Measurements from ENCODE around the gene ARHGAP26.

Gene ARHGAP26

DNA sequence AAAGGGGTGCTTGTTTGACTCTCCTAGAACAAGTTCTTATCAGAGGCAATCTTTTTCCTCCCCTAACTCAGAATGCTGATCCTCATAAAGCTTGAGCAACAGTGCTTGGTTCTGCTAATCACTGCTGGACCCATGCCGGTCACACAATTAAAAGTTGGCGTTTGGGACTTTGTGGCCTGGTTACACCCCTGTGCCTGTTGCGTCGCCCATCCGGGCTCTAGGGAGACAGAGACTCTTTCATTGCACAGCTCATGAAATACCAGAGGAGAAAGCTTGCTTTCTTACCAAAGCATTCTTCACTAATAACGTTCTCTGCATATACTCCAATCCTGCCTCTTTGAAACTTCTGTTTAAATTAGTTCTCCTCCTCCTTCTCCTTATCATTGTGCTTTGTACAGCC, 332.2 kb downstream of the ARHGAP26 start:
- Histone ChIP-seq H3K4me2 (ENCODE audit: low read length, poor library complexity, severe bottlenecking) (no peak overlapping the region), H3K4ac (ENCODE audit: low read depth in 1 of 2, low read length in 2 of 2) (no peak overlapping the region), H2BK5ac (ENCODE audit: low read depth, low read length, poor library complexity, severe bottlenecking) (no peak overlapping the region), H3K27ac (ENCODE audit: low read length, poor library complexity, severe bottlenecking) (no peak overlapping the region), H2BK120ac (ENCODE audit: low read depth, low read length) (no peak overlapping the region), H3K4me1 (ENCODE audit: control insufficient read depth, insufficient read depth, low read depth, low read length) (peaks cover 2% of the 10 kb centered on the region), H3K14ac (ENCODE audit: low read length in 2 of 2) (no peak overlapping the region), H3K79me1 (replicated peaks; ENCODE audit: low read length, poor library complexity, severe bottlenecking) (no peaks in the 10 kb centered on the region), H2BK15ac (ENCODE audit: low read depth, poor library complexity, severe bottlenecking) (no peak overlapping the region), H4K91ac (ENCODE audit: low read length) (no peak overlapping the region), H2AFZ (ENCODE audit: low read depth, low read length) (no peak overlapping the region), H3K18ac (ENCODE audit: low read depth in 1 of 2, low read length in 2 of 2) (no peak overlapping the region), H4K8ac (ENCODE audit: low read length) (no peak overlapping the region), H2BK12ac (ENCODE audit: low read length in 2 of 2) (peak overlapping the region in 1 of 2 experiments; percentile 23), H3K4me3 (ENCODE audit: insufficient read depth in 1 of 2, low read depth in 1 of 2, low read length in 2 of 2) (no peak overlapping the region), H3K9me3 (ENCODE audit: control insufficient read depth, low read length) (no peaks in the 10 kb centered on the region), H2AK5ac (ENCODE audit: low read length, severe bottlenecking) (no peak overlapping the region), H3K36me3 (ENCODE audit: control insufficient read depth in 1 of 2, insufficient read depth in 2 of 2, low read depth in 1 of 2, low read length in 2 of 2) (no peaks in the 10 kb centered on the region), H3K27me3 (ENCODE audit: control insufficient read depth in 1 of 2, insufficient read depth in 1 of 2, low read length in 2 of 2) (no peaks in the 10 kb centered on the region), H3K9ac (ENCODE audit: low read length) (peak overlapping the region; percentile 12), H3K23ac (ENCODE audit: low read length in 2 of 2) (no peak overlapping the region)
- 86% methylated on average over 6 of the region's 6 CpGs for WGBS
- no peak for DNase-seq

DNA sequence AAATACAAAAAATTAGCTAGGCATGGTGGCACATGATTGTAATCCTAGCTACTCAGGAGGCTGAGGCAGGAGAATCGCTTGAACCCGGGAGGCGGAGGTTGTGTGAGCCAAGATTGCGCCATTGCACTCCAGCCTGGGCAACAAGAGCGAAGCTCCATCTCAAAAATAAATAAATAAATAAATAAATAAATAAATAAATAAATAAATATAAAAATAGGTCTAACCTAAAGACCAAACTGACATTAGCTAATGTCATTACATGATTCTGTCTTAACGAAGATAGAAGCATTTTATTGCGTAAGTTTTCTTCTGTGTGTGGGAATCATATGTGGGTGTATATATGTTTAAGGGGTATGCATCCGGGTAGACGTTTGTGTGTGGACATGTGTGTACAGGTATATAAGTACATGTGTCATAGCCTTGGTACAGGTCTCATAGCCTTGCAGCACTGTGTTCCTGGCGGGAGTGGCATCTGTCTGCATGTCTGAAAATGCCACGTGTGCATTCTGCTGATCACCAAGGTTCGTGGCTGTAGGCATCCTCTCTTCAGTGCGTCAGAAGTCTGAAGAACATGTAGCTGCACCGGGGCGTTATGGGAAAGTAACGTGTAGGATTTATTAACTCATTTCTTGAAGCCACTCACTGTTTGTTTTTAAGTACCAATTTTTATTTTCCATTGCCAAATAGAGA, 335.2 kb downstream of the ARHGAP26 start:
- Histone ChIP-seq H3K27ac (ENCODE audit: low read length, poor library complexity, severe bottlenecking) (no peak overlapping the region), H3K4ac (ENCODE audit: low read depth in 1 of 2, low read length in 2 of 2) (no peak overlapping the region), H2BK5ac (ENCODE audit: low read depth, low read length, poor library complexity, severe bottlenecking) (no peak overlapping the region), H3K9me3 (ENCODE audit: control insufficient read depth, low read length) (no peaks in the 10 kb centered on the region), H3K4me1 (ENCODE audit: control insufficient read depth, insufficient read depth, low read depth, low read length) (peaks cover 2% of the 10 kb centered on the region), H2AFZ (ENCODE audit: low read depth, low read length) (no peak overlapping the region), H3K4me3 (ENCODE audit: insufficient read depth in 1 of 2, low read depth in 1 of 2, low read length in 2 of 2) (no peak overlapping the region), H4K91ac (ENCODE audit: low read length) (peak overlapping the region; percentile 61), H3K9ac (ENCODE audit: low read length) (no peak overlapping the region), H2AK5ac (ENCODE audit: low read length, severe bottlenecking) (no peak overlapping the region), H3K79me1 (replicated peaks; ENCODE audit: low read length, poor library complexity, severe bottlenecking) (no peaks in the 10 kb centered on the region), H2BK120ac (ENCODE audit: low read depth, low read length) (no peak overlapping the region), H3K36me3 (ENCODE audit: control insufficient read depth in 1 of 2, insufficient read depth in 2 of 2, low read depth in 1 of 2, low read length in 2 of 2) (no peaks in the 10 kb centered on the region), H4K8ac (ENCODE audit: low read length) (peak overlapping the region; percentile 75), H2BK15ac (ENCODE audit: low read depth, poor library complexity, severe bottlenecking) (no peak overlapping the region), H3K23ac (ENCODE audit: low read length in 2 of 2) (no peak overlapping the region), H3K4me2 (ENCODE audit: low read length, poor library complexity, severe bottlenecking) (no peak overlapping the region), H3K27me3 (ENCODE audit: control insufficient read depth in 1 of 2, insufficient read depth in 1 of 2, low read length in 2 of 2) (no peaks in the 10 kb centered on the region), H3K18ac (ENCODE audit: low read depth in 1 of 2, low read length in 2 of 2) (no peak overlapping the region), H2BK12ac (ENCODE audit: low read length in 2 of 2) (peak overlapping the region in 1 of 2 experiments; percentile 11), H3K14ac (ENCODE audit: low read length in 2 of 2) (no peak overlapping the region)
- no peak for DNase-seq
- WGBS = 90% methylated on average over 10 of the region's 16 CpGs

DNA sequence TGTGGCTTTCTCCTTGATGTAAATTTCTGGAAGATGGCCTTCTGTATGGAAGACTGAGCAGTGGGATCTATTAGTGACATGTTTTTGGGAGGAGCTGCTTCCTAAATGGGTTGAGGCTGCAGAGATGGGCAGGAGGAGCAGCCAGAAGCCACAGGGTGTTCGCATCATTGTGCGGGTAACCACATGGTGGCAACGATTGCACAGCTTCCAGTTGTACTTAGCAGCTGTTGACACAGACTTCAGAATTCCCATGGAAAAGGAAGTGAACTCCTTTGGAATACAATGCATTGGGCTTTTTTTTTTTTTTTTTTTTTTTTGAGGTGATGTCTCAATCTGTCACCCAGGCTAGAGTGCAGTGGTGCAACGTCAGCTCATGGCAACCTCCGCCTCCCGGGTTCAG, 336.0 kb downstream of the ARHGAP26 start:
- H3K9ac ChIP-seq (ENCODE audit: low read length) = no peak overlapping the region
- no peak overlapping the region for H2AFZ ChIP-seq (ENCODE audit: low read depth, low read length)
- no peak overlapping the region for H3K27ac ChIP-seq (ENCODE audit: low read length, poor library complexity, severe bottlenecking)
- no peak overlapping the region for H2AK5ac ChIP-seq (ENCODE audit: low read length, severe bottlenecking)
- no peak overlapping the region for H3K14ac ChIP-seq (ENCODE audit: low read length in 2 of 2)
- H4K8ac ChIP-seq (ENCODE audit: low read length) = no peak overlapping the region
- H2BK120ac ChIP-seq (ENCODE audit: low read depth, low read length) = no peak overlapping the region
- peaks cover 2% of the 10 kb centered on the region for H3K4me1 ChIP-seq (ENCODE audit: control insufficient read depth, insufficient read depth, low read depth, low read length)
- no peak overlapping the region for H4K91ac ChIP-seq (ENCODE audit: low read length)
- no peak overlapping the region for H3K4me2 ChIP-seq (ENCODE audit: low read length, poor library complexity, severe bottlenecking)
- no peak overlapping the region for H3K4me3 ChIP-seq (ENCODE audit: insufficient read depth in 1 of 2, low read depth in 1 of 2, low read length in 2 of 2)
- no peak overlapping the region for H3K4ac ChIP-seq (ENCODE audit: low read depth in 1 of 2, low read length in 2 of 2)
- H3K27me3 ChIP-seq (ENCODE audit: control insufficient read depth in 1 of 2, insufficient read depth in 1 of 2, low read length in 2 of 2) = no peaks in the 10 kb centered on the region
- 82% methylated on average over 6 of the region's 6 CpGs for WGBS
- H2BK15ac ChIP-seq (ENCODE audit: low read depth, poor library complexity, severe bottlenecking) = no peak overlapping the region
- H3K36me3 ChIP-seq (ENCODE audit: control insufficient read depth in 1 of 2, insufficient read depth in 2 of 2, low read depth in 1 of 2, low read length in 2 of 2) = no peaks in the 10 kb centered on the region
- H2BK5ac ChIP-seq (ENCODE audit: low read depth, low read length, poor library complexity, severe bottlenecking) = no peak overlapping the region
- H3K79me1 ChIP-seq (replicated peaks; ENCODE audit: low read length, poor library complexity, severe bottlenecking) = no peaks in the 10 kb centered on the region
- H3K18ac ChIP-seq (ENCODE audit: low read depth in 1 of 2, low read length in 2 of 2) = no peak overlapping the region
- no peak overlapping the region for H2BK12ac ChIP-seq (ENCODE audit: low read length in 2 of 2)
- H3K9me3 ChIP-seq (ENCODE audit: control insufficient read depth, low read length) = no peaks in the 10 kb centered on the region
- H3K23ac ChIP-seq (ENCODE audit: low read length in 2 of 2) = no peak overlapping the region
- DNase-seq = peak; percentile 74

DNA sequence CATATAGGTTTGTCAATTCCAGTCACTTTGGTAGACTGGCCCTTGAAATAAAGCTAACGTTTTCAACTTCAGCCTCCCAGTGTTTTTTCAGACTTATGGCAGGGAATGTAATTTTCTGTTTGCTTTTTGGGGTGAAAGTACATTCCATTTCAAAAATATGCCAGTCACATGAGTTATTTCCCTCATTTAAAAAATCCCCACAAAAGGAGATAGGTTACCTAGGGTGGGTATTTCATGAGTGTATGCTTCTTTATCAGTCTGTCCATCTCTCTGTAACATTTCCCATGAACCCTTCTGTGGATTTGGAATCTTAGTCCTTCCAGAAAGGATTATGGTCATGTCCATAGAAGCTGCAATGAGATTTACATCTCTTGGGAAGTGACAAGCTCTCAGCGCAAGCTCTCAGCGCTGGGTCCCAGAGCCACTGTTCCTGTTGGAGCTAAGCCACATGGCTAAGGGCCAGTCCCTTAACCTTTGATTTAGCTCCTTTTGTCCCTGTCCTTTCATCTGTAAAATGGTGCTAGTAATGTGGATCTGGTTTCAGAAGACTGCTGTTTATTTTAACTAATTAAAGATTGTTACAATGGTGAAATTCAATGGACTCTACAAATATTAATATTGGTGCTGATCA, 338.4 kb downstream of the ARHGAP26 start:
- Histone ChIP-seq H3K27ac (ENCODE audit: low read length, poor library complexity, severe bottlenecking) (no peak overlapping the region), H2BK120ac (ENCODE audit: low read depth, low read length) (no peak overlapping the region), H3K4me3 (ENCODE audit: insufficient read depth in 1 of 2, low read depth in 1 of 2, low read length in 2 of 2) (no peak overlapping the region), H3K79me1 (replicated peaks; ENCODE audit: low read length, poor library complexity, severe bottlenecking) (no peaks in the 10 kb centered on the region), H3K4me1 (ENCODE audit: control insufficient read depth, insufficient read depth, low read depth, low read length) (peaks cover 2% of the 10 kb centered on the region), H3K14ac (ENCODE audit: low read length in 2 of 2) (no peak overlapping the region), H4K8ac (ENCODE audit: low read length) (peak overlapping the region; percentile 48), H3K4me2 (ENCODE audit: low read length, poor library complexity, severe bottlenecking) (no peak overlapping the region), H3K27me3 (ENCODE audit: control insufficient read depth in 1 of 2, insufficient read depth in 1 of 2, low read length in 2 of 2) (no peaks in the 10 kb centered on the region), H4K91ac (ENCODE audit: low read length) (no peak overlapping the region), H3K9ac (ENCODE audit: low read length) (no peak overlapping the region), H3K9me3 (ENCODE audit: control insufficient read depth, low read length) (no peaks in the 10 kb centered on the region), H2BK5ac (ENCODE audit: low read depth, low read length, poor library complexity, severe bottlenecking) (no peak overlapping the region), H2BK12ac (ENCODE audit: low read length in 2 of 2) (no peak overlapping the region), H3K23ac (ENCODE audit: low read length in 2 of 2) (no peak overlapping the region), H2AK5ac (ENCODE audit: low read length, severe bottlenecking) (no peak overlapping the region), H2AFZ (ENCODE audit: low read depth, low read length) (no peak overlapping the region), H2BK15ac (ENCODE audit: low read depth, poor library complexity, severe bottlenecking) (peak overlapping the region; percentile 46), H3K18ac (ENCODE audit: low read depth in 1 of 2, low read length in 2 of 2) (no peak overlapping the region), H3K36me3 (ENCODE audit: control insufficient read depth in 1 of 2, insufficient read depth in 2 of 2, low read depth in 1 of 2, low read length in 2 of 2) (no peaks in the 10 kb centered on the region), H3K4ac (ENCODE audit: low read depth in 1 of 2, low read length in 2 of 2) (no peak overlapping the region)
- no peak for DNase-seq
- 83% methylated on average over 2 of the region's 3 CpGs for WGBS
